OCI-LY3 (cell line): Measurements from ENCODE around the gene GSTK1.

ENCODE experiments used
- H2AFZ ChIP-seq: fragments of 200-600, 300-600 bp; shearing (Covaris generic); 2 replicates; pipeline ENCODE4 v1.6.0; 2014; ENCODE audit warnings: antibody characterized with exemption, low read depth, low read length
- H3K27ac ChIP-seq: fragments of 200-600, 300-600 bp; sonication (generic); 2 replicates; pipeline ENCODE4 v1.5.1; 2014; ENCODE audit warnings: mild to moderate bottlenecking, low read length, moderate library complexity, mixed read lengths
- H3K27me3 ChIP-seq: fragments of 200-600, 300-600 bp; sonication (generic); 2 replicates; pipeline ENCODE4 v1.6.1; 2014; ENCODE audit warnings: low read depth, low read length, mixed read lengths
- H3K36me3 ChIP-seq: fragments of 200-600, 300-600 bp; sonication (generic); replicated peaks from 2 replicates; pipeline ENCODE3; 2014; ENCODE audit warnings: low read depth, low read length, mixed read lengths
- H3K4me1 ChIP-seq: fragments of 300-600, 200-600 bp; sonication (generic); 2 replicates; pipeline ENCODE4 v1.6.1; 2014; ENCODE audit warnings: low read length, mixed read lengths
- H3K4me2 ChIP-seq: fragments of 200-600, 300-600 bp; sonication (generic); 2 replicates; pipeline ENCODE4 v1.6.1; 2014; ENCODE audit warnings: low read length, mixed read lengths
- H3K4me3 ChIP-seq: fragments of 300-600, 200-600 bp; sonication (generic); 2 replicates; pipeline ENCODE4 v1.5.1; 2014; ENCODE audit warnings: antibody characterized with exemption, mild to moderate bottlenecking, low read length, moderate library complexity
- H3K79me2 ChIP-seq: fragments of 300-600, 200-600 bp; shearing (Covaris generic); 2 replicates; pipeline ENCODE4 v1.6.1; 2014; ENCODE audit warnings: mild to moderate bottlenecking, low read length, mixed read lengths
- H3K9ac ChIP-seq: fragments of 300-600, 200-600 bp; shearing (Covaris generic); 2 replicates; pipeline ENCODE4 v1.6.0; 2014; ENCODE audit warnings: mild to moderate bottlenecking, low read length, moderate library complexity
- H3K9me3 ChIP-seq: fragments of 200-600, 300-600 bp; shearing (Covaris generic); 2 replicates; pipeline ENCODE4 v1.6.1; 2014; ENCODE audit warnings: low read length, mixed read lengths; ENCODE audit not compliant: insufficient read depth
- H4K20me1 ChIP-seq: fragments of 200-600, 300-600 bp; sonication (generic); 2 replicates; pipeline ENCODE4 v1.6.1; 2016; ENCODE audit warnings: low read length, mixed read lengths; ENCODE audit not compliant: insufficient read depth
- CTCF ChIP-seq: fragments of 200-600, 300-600 bp; sonication (generic); IDR thresholded peaks from 2 replicates; pipeline ENCODE4 v1.5.1; 2014; ENCODE audit warnings: antibody characterized with exemption, low read length, low read depth
- EZH2phosphoT487 ChIP-seq: fragments of 200-600 bp; shearing (Covaris generic); IDR thresholded peaks from 2 replicates; pipeline ENCODE4 v1.6.1; 2018; ENCODE audit warnings: antibody characterized with exemption, mixed run types, low read depth

The GSTK1 gene

GRCh38 chr7:143235561-143235960 lies 27.7 kb upstream of the GSTK1 start:
- Histone ChIP-seq H3K4me1 (peaks cover 14% of the 10 kb centered on the region), H3K4me3 (no peak overlapping the region), H3K79me2 (no peaks in the 10 kb centered on the region), H2AFZ (no peak overlapping the region), H3K27me3 (peaks cover 27% of the 10 kb centered on the region; the same call in 1 of the 2 replicates), H3K27ac (no peak overlapping the region), H3K36me3 (no peaks in the 10 kb centered on the region), H4K20me1 (no peaks in the 10 kb centered on the region), H3K4me2 (no peak overlapping the region), H3K9ac (no peak overlapping the region), H3K9me3 (0 out of 2 replicates have a peak, but pooled peaks cover 11% of the 10 kb centered on the region)
- no peak for TF ChIP-seq CTCF
- no peak for TF ChIP-seq EZH2phosphoT487

- Histone ChIP-seq H3K27me3 (peaks cover 35% of the 10 kb centered on the region), H3K4me2 (no peak overlapping the region), H2AFZ (no peak overlapping the region)
Observed at GRCh38 chr7:143236408-143236990, 26.7 kb upstream of the GSTK1 start.

GRCh38 chr7:143237366-143237765 lies 25.9 kb upstream of the GSTK1 start:
- Histone ChIP-seq H3K36me3 (no peaks in the 10 kb centered on the region), H3K9me3 (0 out of 2 replicates have a peak, but pooled peaks cover 11% of the 10 kb centered on the region), H2AFZ (no peak overlapping the region), H3K27me3 (peaks cover 39% of the 10 kb centered on the region), H3K79me2 (no peaks in the 10 kb centered on the region), H3K4me1 (peaks cover 18% of the 10 kb centered on the region), H3K9ac (no peak overlapping the region), H3K4me2 (no peak overlapping the region), H3K27ac (no peak overlapping the region), H4K20me1 (no peaks in the 10 kb centered on the region), H3K4me3 (no peak overlapping the region)
- no peak for TF ChIP-seq EZH2phosphoT487
- TF ChIP-seq CTCF, result no peak

More at GRCh38 chr7:143236408-143236990, 26.7 kb upstream of the GSTK1 start:
- Histone ChIP-seq H3K9ac (no peak overlapping the region), H4K20me1 (no peaks in the 10 kb centered on the region), H3K4me1 (peaks cover 18% of the 10 kb centered on the region), H3K36me3 (no peaks in the 10 kb centered on the region), H3K79me2 (no peaks in the 10 kb centered on the region), H3K4me3 (no peak overlapping the region), H3K9me3 (0 out of 2 replicates have a peak, but pooled peaks cover 11% of the 10 kb centered on the region), H3K27ac (no peak overlapping the region)
- no peak for TF ChIP-seq EZH2phosphoT487
- no peak for TF ChIP-seq CTCF

GRCh38 chr7:143238289-143238980 lies 24.8 kb upstream of the GSTK1 start:
- Histone ChIP-seq H3K4me1 (peaks cover 18% of the 10 kb centered on the region), H3K9ac (no peak overlapping the region), H3K4me3 (no peak overlapping the region), H3K27me3 (peaks cover 30% of the 10 kb centered on the region), H2AFZ (no peak overlapping the region), H3K79me2 (no peaks in the 10 kb centered on the region), H3K9me3 (0 out of 2 replicates have a peak, but pooled peaks cover 11% of the 10 kb centered on the region), H3K36me3 (no peaks in the 10 kb centered on the region), H3K27ac (no peak overlapping the region), H3K4me2 (no peak overlapping the region), H4K20me1 (no peaks in the 10 kb centered on the region)
- no peak for TF ChIP-seq CTCF
- no peak for TF ChIP-seq EZH2phosphoT487
